Right cardiac atrium (tissue), 5 donors: Measurements from ENCODE around the gene ABHD3. TPM values are rescaled to one million over a fixed set of nuclear protein-coding genes. Genes with fewer than 3 reads are reported as not detected.
"Not testable (repeated sequence)": the region's sequence is repeated elsewhere in the genome, so short reads cannot be mapped to it uniquely, and the experiment has no call there.

Experiments
- ATAC-seq, 2 donors: fragments of 200-7000 bp; cut with Tn5 transposase; one replicate each; pipeline versions ENCODE4 v1.8.0 to v1.9.1; 2020; ENCODE audit warnings: moderate library complexity in 2 of 2, mild to moderate bottlenecking in 1 of 2
- DNase-seq, 3 donors: peaks; one replicate each; pipeline ENCODE4 v3.0.0-alpha.2; 2020
- H3K27ac ChIP-seq: one replicate; pipeline ENCODE4 v1.5.1; 2013; ENCODE audit warnings: mild to moderate bottlenecking, low read length, control low read depth, moderate library complexity
- H3K27me3 ChIP-seq: one replicate; pipeline ENCODE4 v1.6.1; 2013; ENCODE audit not compliant: control insufficient read depth, insufficient read depth
- H3K4me1 ChIP-seq: one replicate; pipeline ENCODE4 v1.6.1; 2013; ENCODE audit warnings: low read length; ENCODE audit not compliant: control insufficient read depth, insufficient read depth
- H3K4me3 ChIP-seq: one replicate; pipeline ENCODE4 v1.5.1; 2013; ENCODE audit warnings: low read length, control low read depth
- H3K9me3 ChIP-seq: one replicate; pipeline ENCODE4 v1.6.1; 2013; ENCODE audit warnings: low read length; ENCODE audit not compliant: control insufficient read depth
- WGBS: extraction: QIAGEN DNeasy Blood & Tissue Kit; methylation state at CpG from one replicate; pipeline ENCODE4 v1.1.7; 2013; 5-methylcytosine and 5-hydroxymethylcytosine counted together
- intact Hi-C, 4 donors: fragments of 100-400 bp; cut with DNase I; formaldehyde crosslinking; loops; one replicate each; pipeline versions ENCODE4 v1.11.0 to v1.14.0; 2022 to 2023
- polyA plus RNA-seq: library from polyadenylated mRNA; stranded (reverse); fragments of 200-250 nt; gene quantifications from one replicate; pipeline ENCODE4 v1.2.3, GENCODE V29; 2013
- total RNA-seq, 4 donors: library from RNA; stranded (reverse); fragmentation: NEBNext Ultra II Directional; extraction: Animal tissue kit (Norgen Biotek cat#: 25700); gene quantifications; one replicate each; pipeline ENCODE4 v1.2.1, GENCODE V29; 2021
- donor health status: healthy with polysubstance abuse.
- donor health status: DM: no; HTN: yes; CAD: no.
- donor health status: DM: no; HTN: no; CAD: no.
- donor health status: DM: no; HTN: yes; CAD: no; lungs with severe emphysema.
- donor health status: DM: yes; HTN: yes; CAD: no.

ABHD3 gene
- total and polyA plus RNA-seq, 5 donors = 4.0 to 7.4 (median 5.8) TPM

DNA sequence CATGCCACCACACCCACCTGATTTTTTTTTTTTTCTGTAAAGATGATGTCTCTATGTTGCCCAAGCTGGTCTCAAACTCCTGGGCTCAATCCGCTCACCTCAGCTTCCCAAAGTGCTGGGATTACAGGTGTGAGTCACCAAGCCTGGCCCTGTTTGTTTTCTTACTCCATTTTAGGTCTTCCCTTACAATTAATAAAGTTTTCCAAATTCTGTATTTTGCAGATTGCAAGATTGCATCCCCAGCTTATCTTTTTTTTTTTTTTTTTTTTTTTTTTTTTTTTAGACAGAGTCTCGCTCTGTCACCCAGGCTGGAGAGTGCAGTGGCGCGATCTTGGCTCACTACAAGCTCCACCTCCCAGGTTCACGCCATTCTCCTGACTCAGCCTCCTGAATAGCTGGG lies 64.2 kb downstream of the ABHD3 start:
- H3K4me1 ChIP-seq, H3K27me3 ChIP-seq, ATAC-seq, intact Hi-C loops, H3K9me3 ChIP-seq, DNase-seq, H3K27ac ChIP-seq, H3K4me3 ChIP-seq: not testable (repeated sequence)
- WGBS = 97% methylated on average over 5 of the region's 5 CpGs

DNA sequence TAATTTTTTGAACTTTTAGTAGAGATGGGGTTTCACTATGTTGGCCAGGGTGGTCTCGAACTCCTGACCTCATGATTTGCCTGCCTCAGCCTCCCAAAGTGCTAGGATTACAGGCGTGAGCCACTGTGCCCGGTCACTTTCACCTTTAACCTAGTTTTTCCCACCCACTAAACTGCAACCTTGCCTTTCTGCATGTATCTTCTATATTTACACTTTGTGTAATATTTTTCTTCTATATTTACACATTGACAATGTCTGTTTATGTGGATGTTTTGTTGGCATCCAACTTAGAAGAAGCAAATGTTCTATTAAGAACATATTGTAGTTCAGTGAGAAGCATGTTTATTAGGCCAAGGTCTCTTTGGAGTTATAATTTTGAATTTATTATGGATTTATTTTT lies 65.8 kb downstream of the ABHD3 start:
- intact Hi-C loops = no loop called here
- WGBS = 98% methylated on average over 3 of the region's 3 CpGs
- no peak for ATAC-seq

DNA sequence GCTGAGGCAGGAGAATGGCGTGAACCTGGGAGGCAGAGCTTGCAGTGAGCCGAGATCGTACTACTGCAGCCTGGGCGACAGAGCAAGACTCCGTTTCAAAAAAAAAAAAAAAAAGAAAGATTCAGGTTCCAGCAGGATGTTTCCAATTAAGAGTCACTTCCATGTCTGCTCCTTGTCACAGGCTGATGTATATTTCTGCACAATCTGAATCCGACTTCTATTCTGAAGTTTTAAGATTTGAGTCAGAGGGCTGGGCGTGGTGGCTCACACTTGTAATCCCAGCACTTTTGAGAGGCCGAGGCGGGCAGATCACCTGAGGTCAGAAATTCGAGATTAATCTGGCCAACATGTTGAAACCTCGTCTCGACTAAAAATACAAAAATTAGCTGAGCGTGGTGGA lies 67.8 kb downstream of the ABHD3 start:
- Histone ChIP-seq H3K27me3 (no peaks in the 10 kb centered on the region), H3K9me3 (no peaks in the 10 kb centered on the region), H3K27ac (no peak overlapping the region), H3K4me1 (no peaks in the 10 kb centered on the region), H3K4me3 (no peak overlapping the region)
- intact Hi-C loops = no loop called here
- no peak for DNase-seq
- WGBS = 95% methylated on average over 13 of the region's 13 CpGs
- no peak for ATAC-seq

More for the DNA sequence above, 65.8 kb downstream of the ABHD3 start:
- H3K27me3 ChIP-seq = no peaks in the 10 kb centered on the region
- no peak overlapping the region for H3K4me3 ChIP-seq
- no peak overlapping the region for H3K27ac ChIP-seq
- no peaks in the 10 kb centered on the region for H3K4me1 ChIP-seq
- no peak for DNase-seq
- no peaks in the 10 kb centered on the region for H3K9me3 ChIP-seq

DNA sequence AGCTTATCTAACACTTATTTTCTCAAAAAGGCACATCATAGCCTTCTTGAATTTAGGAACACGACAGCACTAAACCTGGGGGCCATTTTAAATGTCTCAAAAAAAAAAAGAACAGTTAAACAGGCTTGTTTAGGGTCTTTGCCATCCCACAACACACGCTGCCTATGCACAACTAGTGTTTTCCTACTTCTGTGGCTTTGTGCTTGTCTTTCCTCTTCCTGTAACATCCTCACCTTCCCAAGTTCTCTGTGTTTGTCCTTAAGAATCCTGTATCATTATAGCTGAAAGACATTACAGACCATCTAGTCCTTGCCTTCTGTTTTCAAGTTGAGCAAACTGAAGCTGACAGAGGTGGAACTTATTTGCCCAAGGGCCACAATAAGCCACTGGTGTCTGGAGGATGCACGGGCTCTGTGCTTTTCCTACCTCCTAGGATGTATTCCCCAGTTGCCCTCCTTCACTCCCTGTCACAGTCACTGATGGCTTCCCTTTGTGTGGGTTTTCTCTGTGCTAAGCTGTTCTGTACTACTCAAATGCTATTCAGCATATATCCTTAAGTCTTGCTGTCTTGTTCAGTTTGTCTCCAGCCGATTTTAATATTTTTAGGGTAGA lies 69.9 kb downstream of the ABHD3 start:
- ATAC-seq (no peak), DNase-seq (no peak)
- no peaks in the 10 kb centered on the region for H3K9me3 ChIP-seq
- WGBS = 87% methylated on average over 4 of the region's 4 CpGs
- no peak overlapping the region for H3K4me3 ChIP-seq
- intact Hi-C loops = no loop called here
- no peaks in the 10 kb centered on the region for H3K27me3 ChIP-seq
- H3K4me1 ChIP-seq = no peaks in the 10 kb centered on the region
- H3K27ac ChIP-seq = no peak overlapping the region

GRCh38 chr18:21632393-21632792 lies 72.2 kb downstream of the ABHD3 start:
- Histone ChIP-seq H3K9me3 (no peaks in the 10 kb centered on the region), H3K27ac (no peak overlapping the region), H3K4me1 (no peaks in the 10 kb centered on the region), H3K27me3 (no peaks in the 10 kb centered on the region), H3K4me3 (no peak overlapping the region)
- 100% methylated on average over 1 of the region's 1 CpG for WGBS
- DNase-seq = no peak
- intact Hi-C loops = no loop called here
- no peak for ATAC-seq

DNA sequence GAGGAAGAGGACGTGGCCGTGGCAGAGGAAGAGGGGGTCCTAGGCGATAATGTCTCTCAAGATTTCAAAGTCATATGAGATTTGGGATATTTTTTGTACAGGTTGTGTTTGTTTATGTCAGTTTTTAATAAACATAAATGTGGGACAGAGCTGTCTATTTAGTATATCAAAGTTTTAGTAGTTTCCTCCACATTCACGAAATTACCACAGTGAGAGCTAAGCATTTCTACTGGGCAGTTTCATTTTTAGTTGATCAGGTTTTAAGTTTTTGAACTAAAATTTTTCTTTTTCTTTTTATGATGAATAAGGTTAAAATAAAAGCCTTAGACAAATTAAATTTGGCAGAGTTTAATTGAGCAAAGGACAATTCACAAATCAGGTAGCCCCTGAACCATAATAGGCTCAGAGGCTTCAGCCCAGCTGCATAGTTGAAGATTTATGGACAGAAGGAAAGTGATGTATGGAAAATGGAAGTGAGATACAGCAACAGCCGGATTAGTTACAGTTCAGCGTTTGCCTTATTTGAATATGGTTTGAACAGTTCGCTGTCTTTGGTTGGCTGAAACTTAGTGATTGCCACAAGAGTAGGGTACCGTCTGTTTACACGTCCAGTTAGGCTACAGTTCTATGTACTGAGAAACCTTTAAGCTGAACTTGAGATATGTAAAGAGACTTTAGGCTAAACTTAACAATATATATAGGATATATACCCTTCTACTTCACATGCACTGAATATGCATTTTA lies 75.3 kb downstream of the ABHD3 start:
- DNase-seq (no peak), ATAC-seq (no peak)
- H3K27ac ChIP-seq = no peak overlapping the region
- H3K9me3 ChIP-seq = no peaks in the 10 kb centered on the region
- 77% methylated on average over 9 of the region's 9 CpGs for WGBS
- no peaks in the 10 kb centered on the region for H3K27me3 ChIP-seq
- intact Hi-C loops = no loop called here
- no peaks in the 10 kb centered on the region for H3K4me1 ChIP-seq
- no peak overlapping the region for H3K4me3 ChIP-seq

DNA sequence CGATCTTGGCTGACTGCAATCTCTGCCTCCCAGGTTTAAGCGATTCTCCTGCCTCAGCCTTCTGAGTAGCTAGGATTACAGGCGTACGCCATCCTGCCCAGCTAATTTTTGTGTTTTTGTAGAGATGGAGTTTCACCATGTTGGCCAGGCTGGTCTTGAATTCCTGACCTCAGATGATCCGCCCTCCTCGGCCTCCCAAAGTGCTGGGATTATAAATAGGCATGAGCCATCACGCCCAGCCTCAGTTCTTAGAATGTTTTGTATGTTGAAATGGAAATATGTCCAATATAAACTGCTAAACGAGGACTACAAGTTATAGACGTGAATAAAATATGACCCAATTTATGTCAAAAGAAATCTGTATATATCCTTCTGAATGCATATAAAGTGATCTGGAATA lies 82.9 kb downstream of the ABHD3 start:
- H3K27ac ChIP-seq, DNase-seq, H3K4me3 ChIP-seq, intact Hi-C loops, ATAC-seq, H3K9me3 ChIP-seq, H3K27me3 ChIP-seq, H3K4me1 ChIP-seq: not testable (repeated sequence)
- WGBS = 83% methylated on average over 9 of the region's 9 CpGs

DNA sequence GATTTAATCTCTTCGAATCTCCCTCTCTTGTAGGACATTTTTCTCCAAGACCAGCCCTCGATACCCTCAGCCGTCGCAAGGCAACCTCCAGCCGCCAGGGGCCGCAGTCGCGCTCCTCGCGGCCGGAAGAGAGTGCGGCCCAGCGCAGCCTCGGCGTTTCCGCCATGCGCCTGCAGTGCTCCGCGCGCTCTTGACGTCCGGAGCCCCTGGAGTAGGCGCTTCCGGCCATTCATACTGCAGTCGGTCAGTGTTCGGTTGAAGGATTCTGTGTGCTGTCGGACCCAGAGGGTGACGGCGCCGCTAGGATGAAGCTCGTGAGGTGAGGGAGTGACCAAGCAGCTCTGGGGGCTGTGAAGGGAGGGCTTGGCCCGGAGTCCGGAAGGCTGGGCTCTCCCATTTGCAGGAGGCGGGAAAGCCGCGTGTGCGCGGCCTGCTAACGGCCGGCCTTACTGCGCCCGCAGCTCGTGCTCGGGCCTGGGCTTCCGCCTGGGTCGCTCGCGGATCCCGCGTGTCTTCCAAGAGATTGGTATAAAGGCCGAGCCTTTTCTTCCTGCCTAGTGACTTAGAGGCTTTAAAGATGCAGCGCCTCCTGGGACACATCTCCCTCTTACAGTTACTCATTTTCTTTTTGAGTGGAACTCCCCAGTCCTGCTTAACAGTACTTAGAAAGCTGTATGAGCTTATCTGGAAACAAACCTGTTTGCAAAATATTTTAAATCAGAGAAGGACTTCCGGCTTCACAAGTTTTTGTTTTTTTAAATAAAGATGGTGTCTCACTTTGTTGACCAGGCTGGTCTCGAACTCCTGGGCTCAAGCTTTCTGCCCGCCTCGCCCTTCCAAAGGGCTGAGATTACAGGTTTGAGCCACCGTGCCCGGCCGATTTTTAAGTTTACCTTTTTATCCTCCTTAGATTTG lies 92.2 kb downstream of the ABHD3 start, which contains the start of gene SNRPD1:
TSS of gene SNRPD1 (plus strand) at position 190 of the 915 bp plus-strand sequence. CDS start at position 306, 116 bp downstream.
- Histone ChIP-seq H3K27ac (peak within 1 kb of the TSS; percentile 6), H3K4me3 (peak within 1 kb of the TSS; percentile 62), H3K9me3 (no peaks in the 10 kb centered on the region), H3K4me1 (no peaks in the 10 kb centered on the region), H3K27me3 (no peaks in the 10 kb centered on the region)
- whole genome bisulfite sequencing = under 1% methylated on average over 59 of the region's 59 CpGs
- DNase-seq = peak; percentile 90 to 96 (median 95)
- intact Hi-C loops = loop anchor here in 1 of 4 donors (5.0 kb wide), 1 partner anchor 90 kb away; the partner anchor contains the start of gene ABHD3
- peak; percentile 99 for ATAC-seq

- peak overlapping the region; percentile 62 for H3K4me3 ChIP-seq
- DNase-seq = peak in 1 of 3 donors; percentile 52
- 64% methylated on average over 30 of the region's 30 CpGs for WGBS
- H3K9me3 ChIP-seq, H3K27ac ChIP-seq, H3K4me1 ChIP-seq, H3K27me3 ChIP-seq: not testable (repeated sequence)
- ATAC-seq = peak in 1 of 2 donors; percentile 5
- intact Hi-C loops = loop anchor here in 1 of 4 donors (5.0 kb wide), 1 partner anchor 91 kb away; the partner anchor contains the start of gene ABHD3
Observed at GRCh38 chr18:21611401-21612124, 93.0 kb downstream of the ABHD3 start.

DNA sequence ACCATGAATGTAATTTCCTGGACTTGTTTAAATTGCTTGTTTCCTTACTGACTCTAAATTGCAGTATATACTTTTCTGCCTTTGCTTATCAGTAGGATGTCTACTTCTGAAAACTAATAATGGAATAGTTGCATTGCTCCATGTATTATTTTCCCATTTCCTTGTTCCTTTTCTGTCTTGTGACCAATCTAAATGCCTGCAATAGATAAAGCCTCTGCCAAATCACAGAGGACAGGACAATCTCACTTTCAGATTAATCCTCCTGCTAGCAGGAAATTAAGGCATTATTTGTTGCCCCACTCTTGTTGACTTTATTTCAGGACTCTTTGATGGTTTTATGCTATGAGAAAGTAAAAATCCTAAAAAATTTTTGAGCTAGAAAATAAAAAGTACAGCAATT lies 99.4 kb downstream of the ABHD3 start:
- Histone ChIP-seq H3K4me1 (no peaks in the 10 kb centered on the region), H3K27ac (no peak overlapping the region), H3K27me3 (no peaks in the 10 kb centered on the region), H3K9me3 (no peaks in the 10 kb centered on the region), H3K4me3 (no peak overlapping the region)
- no peak for DNase-seq
- no peak for ATAC-seq
- intact Hi-C loops = loop anchor here in 1 of 4 donors (10.0 kb wide), 1 partner anchor 410 kb away; no protein-coding TSS in a partner anchor
